Neural cell (in vitro differentiated cells): Measurements from ENCODE around the gene STKLD1.

Experiments
- EP300 ChIP-seq: fragments of 450-650 bp; conservative IDR thresholded peaks from 2 replicates; pipeline ENCODE4 v1.6.1; 2014; ENCODE audit warnings: antibody characterized with exemption, mild to moderate bottlenecking, moderate library complexity; ENCODE audit not compliant: poor library complexity, severe bottlenecking
- EZH2 ChIP-seq: fragments of 200-600, 300-800 bp; shearing (Covaris generic), sonication (generic); IDR thresholded peaks from 2 replicates; pipeline ENCODE4 v1.6.1; 2014; ENCODE audit warnings: antibody characterized with exemption, low read length, borderline replicate concordance, mild to moderate bottlenecking; ENCODE audit not compliant: insufficient read depth, poor library complexity, severe bottlenecking
- MXI1 ChIP-seq: fragments of 450-650 bp; conservative IDR thresholded peaks from 2 replicates; pipeline ENCODE4 v1.6.1; 2014; ENCODE audit warnings: antibody characterized with exemption, mild to moderate bottlenecking; ENCODE audit not compliant: poor library complexity, severe bottlenecking
- POLR2AphosphoS5 ChIP-seq: IDR thresholded peaks from 2 replicates; pipeline ENCODE4 v1.6.1; 2012
- TAF1 ChIP-seq: IDR thresholded peaks from 2 replicates; pipeline ENCODE4 v1.6.1; 2012; ENCODE audit warnings: low read depth
- TF ChIP-seq, protein P1 (sequence below): fragments of 450-650 bp; IDR thresholded peaks from 2 replicates; pipeline ENCODE4 v1.5.1; 2014; ENCODE audit warnings: antibody characterized with exemption, mild to moderate bottlenecking, moderate library complexity; ENCODE audit not compliant: poor library complexity, severe bottlenecking
- TF ChIP-seq, protein P2 (sequence below): IDR thresholded peaks from 2 replicates; pipeline ENCODE4 v1.6.1; 2012; ENCODE audit warnings: borderline replicate concordance

GRCh38 chr9:133342069-133342406 lies 34.1 kb upstream of the STKLD1 start:
- TF ChIP-seq, protein P1, sequence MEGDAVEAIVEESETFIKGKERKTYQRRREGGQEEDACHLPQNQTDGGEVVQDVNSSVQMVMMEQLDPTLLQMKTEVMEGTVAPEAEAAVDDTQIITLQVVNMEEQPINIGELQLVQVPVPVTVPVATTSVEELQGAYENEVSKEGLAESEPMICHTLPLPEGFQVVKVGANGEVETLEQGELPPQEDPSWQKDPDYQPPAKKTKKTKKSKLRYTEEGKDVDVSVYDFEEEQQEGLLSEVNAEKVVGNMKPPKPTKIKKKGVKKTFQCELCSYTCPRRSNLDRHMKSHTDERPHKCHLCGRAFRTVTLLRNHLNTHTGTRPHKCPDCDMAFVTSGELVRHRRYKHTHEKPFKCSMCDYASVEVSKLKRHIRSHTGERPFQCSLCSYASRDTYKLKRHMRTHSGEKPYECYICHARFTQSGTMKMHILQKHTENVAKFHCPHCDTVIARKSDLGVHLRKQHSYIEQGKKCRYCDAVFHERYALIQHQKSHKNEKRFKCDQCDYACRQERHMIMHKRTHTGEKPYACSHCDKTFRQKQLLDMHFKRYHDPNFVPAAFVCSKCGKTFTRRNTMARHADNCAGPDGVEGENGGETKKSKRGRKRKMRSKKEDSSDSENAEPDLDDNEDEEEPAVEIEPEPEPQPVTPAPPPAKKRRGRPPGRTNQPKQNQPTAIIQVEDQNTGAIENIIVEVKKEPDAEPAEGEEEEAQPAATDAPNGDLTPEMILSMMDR = no peak
- TF ChIP-seq EP300 = no peak
- no peak for TF ChIP-seq POLR2AphosphoS5
- no peak for TF ChIP-seq MXI1
- no peak for TF ChIP-seq EZH2
- no peak for TF ChIP-seq TAF1
- TF ChIP-seq, protein P2, sequence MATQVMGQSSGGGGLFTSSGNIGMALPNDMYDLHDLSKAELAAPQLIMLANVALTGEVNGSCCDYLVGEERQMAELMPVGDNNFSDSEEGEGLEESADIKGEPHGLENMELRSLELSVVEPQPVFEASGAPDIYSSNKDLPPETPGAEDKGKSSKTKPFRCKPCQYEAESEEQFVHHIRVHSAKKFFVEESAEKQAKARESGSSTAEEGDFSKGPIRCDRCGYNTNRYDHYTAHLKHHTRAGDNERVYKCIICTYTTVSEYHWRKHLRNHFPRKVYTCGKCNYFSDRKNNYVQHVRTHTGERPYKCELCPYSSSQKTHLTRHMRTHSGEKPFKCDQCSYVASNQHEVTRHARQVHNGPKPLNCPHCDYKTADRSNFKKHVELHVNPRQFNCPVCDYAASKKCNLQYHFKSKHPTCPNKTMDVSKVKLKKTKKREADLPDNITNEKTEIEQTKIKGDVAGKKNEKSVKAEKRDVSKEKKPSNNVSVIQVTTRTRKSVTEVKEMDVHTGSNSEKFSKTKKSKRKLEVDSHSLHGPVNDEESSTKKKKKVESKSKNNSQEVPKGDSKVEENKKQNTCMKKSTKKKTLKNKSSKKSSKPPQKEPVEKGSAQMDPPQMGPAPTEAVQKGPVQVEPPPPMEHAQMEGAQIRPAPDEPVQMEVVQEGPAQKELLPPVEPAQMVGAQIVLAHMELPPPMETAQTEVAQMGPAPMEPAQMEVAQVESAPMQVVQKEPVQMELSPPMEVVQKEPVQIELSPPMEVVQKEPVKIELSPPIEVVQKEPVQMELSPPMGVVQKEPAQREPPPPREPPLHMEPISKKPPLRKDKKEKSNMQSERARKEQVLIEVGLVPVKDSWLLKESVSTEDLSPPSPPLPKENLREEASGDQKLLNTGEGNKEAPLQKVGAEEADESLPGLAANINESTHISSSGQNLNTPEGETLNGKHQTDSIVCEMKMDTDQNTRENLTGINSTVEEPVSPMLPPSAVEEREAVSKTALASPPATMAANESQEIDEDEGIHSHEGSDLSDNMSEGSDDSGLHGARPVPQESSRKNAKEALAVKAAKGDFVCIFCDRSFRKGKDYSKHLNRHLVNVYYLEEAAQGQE = no peak
